NCI-H748 (cell line): ENCODE results near the gene RIMS4.

Experiments
- DNase-seq: peaks from one replicate; lab custom pipeline; 2025; ENCODE audit not compliant: unreplicated experiment; lab: John Stamatoyannopoulos, UW

RIMS4 gene

DNA sequence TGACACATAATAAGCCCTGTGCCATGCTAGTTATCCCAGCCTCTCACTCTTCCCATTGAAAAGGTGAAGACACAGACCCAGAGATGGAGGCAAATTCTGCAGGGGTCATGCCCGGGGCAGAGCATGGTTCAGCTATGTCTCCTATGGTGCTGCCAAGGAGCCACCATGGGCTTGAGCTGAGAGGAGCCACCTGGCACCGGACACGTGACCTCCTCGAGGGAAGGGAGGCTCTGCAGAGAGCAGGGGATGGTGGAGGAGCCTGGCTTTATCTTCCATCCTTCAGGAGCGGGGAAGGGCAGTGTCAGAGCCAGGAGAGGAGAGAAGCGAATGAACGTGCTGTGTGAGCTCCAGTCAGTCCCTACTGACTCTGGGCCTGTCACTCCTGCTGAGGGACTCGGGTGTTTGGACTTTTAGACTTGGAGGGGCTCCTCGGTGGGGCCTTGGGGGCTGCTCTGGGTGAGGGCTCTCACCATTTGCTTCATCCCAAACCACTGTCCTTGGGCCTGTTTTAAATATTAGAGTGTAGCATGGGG is 106.3 kb downstream of the RIMS4 start:
- no peak for DNase-seq

DNA sequence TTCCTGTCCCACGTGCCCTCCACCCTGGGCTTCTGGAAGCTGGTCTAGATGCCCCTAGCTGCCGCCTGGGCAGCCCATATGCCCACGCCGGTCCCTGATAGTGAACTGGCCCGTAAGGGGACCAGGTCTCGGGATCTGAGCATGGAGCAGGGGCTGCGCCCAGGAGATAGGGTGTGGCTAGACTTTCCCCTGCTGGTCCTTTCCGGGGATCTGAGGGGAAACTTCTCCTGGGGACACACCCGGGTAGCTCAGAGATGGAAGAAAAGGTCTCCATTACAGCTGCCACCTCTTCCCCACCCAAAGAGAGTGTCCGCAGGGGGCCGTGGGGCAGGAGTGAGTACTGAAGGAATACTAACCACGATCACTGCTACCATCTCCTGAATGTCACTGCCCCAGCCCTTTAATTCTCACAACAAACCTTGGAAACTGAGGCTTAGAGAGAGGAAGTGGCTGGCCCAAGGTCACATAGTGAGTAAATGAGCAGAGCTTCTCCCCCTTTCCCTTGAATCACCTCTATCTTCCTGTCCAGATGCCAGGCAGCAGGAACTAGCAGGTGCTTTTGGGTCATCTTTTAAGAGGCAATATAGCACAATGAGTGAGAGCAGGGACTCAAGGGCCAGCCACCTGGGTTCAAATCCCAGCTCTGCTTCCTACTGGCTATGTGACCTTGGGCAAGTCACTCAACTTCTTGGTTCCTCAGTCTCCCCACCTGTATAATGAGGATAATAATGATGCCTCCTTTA is 107.0 kb downstream of the RIMS4 start:
- no peak for DNase-seq

GRCh38 chr20:44702776-44703175 is 107.6 kb downstream of the RIMS4 start:
- DNase-seq, result no peak

- no peak for DNase-seq
Observed at GRCh38 chr20:44701858-44702256, 108.5 kb downstream of the RIMS4 start.
